ENCODE data around the gene TADA2A.
"Not testable (repeated sequence)": the region's sequence is repeated elsewhere in the genome, so short reads cannot be mapped to it uniquely, and the experiment has no call there.

Gene TADA2A

GRCh38 chr17:37494401-37494831 lies 87.7 kb downstream of the TADA2A start:
- DNase-seq, result no peak

GRCh38 chr17:37494971-37495370 lies 88.3 kb downstream of the TADA2A start:
- DNase-seq, result no peak

DNA sequence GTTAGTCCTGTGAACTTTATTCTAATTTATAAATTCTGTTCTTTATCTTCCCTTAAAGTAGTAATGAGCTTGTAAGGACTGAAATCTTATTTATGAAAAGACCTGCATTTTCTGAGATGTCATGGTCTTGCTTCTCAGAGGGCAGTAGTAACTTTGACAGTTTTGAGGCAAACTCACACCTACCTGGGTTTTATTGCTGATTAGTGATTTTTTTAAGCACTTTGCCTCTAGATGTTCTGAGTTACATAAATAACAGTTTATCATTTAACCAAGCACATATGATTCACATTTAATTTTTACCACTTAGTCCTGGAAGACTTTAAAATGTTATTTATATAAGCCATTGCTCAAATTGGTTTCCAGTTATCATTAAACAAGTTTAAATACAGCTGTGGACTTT lies 93.7 kb downstream of the TADA2A start:
- DNase-seq, result no peak

DNA sequence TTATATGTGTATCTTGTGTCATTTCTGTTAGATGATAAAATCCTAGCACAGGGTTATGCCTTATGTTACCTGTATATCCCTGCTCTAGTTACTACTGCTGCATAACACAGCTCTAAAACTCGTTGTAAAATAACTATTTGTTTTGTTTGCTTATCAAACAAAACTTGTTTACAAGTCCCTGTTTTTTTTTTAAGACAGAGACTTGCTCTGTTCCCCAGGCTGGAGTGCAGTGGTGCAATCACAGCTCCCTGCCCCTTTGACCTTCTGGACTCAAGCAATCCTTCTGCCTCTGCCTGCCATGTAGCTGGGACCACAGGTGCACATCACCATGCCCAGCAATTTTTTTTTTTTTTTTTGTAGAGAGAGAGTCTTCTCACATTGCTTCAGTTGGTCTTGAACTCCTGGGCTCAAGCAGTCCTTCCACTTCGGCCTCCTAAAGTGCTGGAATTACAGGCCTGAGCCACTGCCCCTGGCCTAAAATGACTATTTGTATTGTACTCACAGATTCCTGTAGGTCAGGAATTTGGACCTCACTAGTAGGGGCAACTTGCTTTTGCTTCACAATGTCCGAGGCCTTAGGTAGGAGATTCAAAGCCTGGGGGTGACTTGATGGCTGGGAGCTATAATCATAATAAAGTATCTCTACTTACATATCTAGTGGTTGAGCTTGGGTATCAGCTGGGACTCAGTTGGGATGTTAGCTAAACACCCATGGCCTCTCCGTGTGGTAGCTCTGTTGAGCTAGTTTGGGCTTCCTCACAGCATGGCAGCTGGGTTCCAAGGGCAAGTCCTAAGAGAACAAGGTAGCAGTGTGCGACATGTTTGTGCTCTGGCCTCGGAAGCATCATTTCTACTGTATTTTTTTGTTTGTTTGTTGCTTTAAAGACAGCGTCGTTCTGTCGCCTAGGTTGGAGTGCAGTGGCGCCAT lies 95.6 kb downstream of the TADA2A start:
- no peak for DNase-seq

DNA sequence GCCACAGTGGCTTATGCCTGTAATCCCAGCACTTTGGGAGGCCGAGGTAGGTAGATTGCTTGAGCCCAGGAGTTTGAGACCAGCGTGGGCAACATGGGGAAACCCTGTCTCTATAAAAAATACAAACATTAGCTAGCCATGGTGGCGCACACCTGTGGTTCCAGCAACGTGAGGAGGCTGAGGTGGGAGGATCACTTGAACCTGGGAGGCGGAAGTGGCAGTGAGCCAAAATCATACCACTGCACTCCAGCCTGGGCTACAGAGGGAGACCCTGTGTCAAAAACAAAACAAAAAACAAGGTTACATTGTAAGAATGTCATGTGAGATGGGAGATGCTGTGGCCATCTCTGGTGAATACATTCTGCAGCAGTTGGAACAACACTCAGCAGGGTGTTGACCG lies 96.5 kb downstream of the TADA2A start:
- no peak for DNase-seq

GRCh38 chr17:37505333-37505732 lies 98.6 kb downstream of the TADA2A start:
- no peak for DNase-seq

- DNase-seq, result no peak
Observed at GRCh38 chr17:37506678-37507077, 100.0 kb downstream of the TADA2A start.

- no peak for DNase-seq
Observed at GRCh38 chr17:37507111-37507510, 100.4 kb downstream of the TADA2A start.

- no peak for DNase-seq
Observed at GRCh38 chr17:37510056-37510455, 103.4 kb downstream of the TADA2A start.

GRCh38 chr17:37511642-37512041 lies 105.0 kb downstream of the TADA2A start:
- not testable (repeated sequence) for DNase-seq

GRCh38 chr17:37512442-37513068 lies 105.9 kb downstream of the TADA2A start:
- no peak for DNase-seq

GRCh38 chr17:37513711-37514110 lies 107.0 kb downstream of the TADA2A start:
- DNase-seq, result no peak

- no peak for DNase-seq
Observed at GRCh38 chr17:37516127-37516571, 109.5 kb downstream of the TADA2A start.

GRCh38 chr17:37517881-37518280 lies 111.2 kb downstream of the TADA2A start:
- DNase-seq, result no peak

GRCh38 chr17:37518826-37519225 lies 112.1 kb downstream of the TADA2A start:
- no peak for DNase-seq

DNA sequence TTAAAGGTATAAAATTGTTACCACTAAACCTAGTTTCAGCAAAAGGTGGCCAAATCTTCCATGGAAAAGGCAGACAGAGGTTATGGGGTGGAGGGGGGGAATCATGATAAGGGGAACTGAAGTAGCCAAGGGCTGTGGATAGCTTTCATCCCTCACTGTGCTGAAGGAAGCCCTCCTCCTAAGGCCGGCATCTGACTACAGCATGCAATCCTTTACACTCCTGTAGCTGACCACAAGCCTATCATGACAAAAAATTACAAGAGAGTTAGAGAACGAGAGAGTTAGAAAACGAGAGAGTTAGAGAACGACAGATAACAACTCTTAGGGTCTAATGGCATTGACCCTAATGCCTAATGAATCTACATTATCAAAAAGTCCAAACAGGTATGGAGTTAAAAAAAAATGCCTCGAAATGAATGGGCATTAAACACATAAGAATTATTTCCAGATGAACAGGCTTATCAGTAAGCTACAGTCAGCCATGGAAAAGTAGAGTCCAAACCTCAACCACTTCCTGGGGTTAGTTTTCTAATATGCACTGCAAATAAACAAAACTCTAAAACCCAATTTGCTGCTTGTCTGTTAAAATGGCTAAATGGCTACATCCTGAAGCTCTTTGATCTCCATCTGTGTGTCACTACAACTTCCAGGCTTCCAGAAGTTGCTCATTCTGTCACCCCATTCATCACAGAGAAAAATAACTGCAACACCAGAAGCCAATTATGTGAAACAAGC lies 112.7 kb downstream of the TADA2A start:
- DNase-seq, result no peak

GRCh38 chr17:37520174-37520573 lies 113.5 kb downstream of the TADA2A start:
- DNase-seq, result no peak

GRCh38 chr17:37521821-37522220 lies 115.1 kb downstream of the TADA2A start:
- DNase-seq, result no peak

DNA sequence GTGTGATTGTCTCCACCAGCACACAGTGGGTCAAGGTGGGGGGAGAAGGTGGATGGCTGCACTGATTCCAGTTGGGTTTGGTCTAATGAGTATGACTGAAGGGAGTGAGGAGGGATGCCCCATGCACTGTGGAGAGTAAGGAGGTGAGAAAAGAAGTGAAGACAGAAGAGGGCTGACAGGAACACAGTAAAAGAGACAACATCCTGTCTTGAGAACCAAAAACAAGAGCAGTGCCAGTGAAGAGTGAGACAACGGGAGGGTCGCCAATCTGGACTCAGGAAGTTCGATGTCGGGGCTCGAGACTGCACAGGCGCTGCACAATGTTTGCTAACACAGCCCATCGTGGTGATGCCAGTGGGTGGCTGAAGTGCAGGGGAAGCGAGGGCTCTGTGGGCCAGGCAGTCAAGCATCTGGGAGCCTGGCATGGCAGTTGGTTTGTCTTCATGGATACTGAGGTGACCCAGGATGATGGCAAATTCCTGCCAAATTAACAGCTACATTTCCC lies 117.1 kb downstream of the TADA2A start:
- DNase-seq, result no peak

GRCh38 chr17:37527249-37527851 lies 120.7 kb downstream of the TADA2A start:
- DNase-seq, result no peak

Data from CD4-positive, alpha-beta T cell treated with Interferon gamma for 1 hour (primary cell).